ENCODE measurements around the gene ASB3.

ASB3 gene

DNA sequence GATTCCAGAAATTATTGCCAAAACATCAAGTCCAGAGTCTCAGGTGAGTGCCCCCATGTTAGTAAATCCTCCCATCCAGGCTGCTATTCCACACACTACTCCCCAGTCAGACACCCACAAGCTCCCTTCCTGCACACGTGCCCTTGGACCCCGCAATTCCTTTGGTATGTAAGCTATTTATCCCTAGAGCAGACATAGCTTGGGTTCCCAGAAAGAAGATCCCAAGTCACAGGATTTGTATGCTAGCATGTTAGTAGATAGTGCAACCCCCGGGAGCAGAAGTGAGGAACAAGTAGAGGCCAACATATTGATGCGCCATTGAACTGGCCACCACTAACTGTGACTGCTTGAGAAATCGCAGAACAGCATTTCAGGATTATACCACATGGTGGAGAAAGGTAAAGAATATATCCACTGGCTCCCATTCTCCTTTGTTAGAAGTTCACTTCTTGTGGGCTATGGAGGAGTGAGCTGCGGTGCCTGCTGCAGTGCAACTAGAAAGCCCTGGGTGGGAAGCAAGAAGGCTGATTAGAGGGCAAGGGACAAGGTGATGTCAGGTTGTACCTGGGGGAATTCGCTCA lies 156.6 kb downstream of the ASB3 start:
- H3K27ac ChIP-seq (ENCODE audit: low read length), result no peak overlapping the region
- H3K79me2 ChIP-seq (ENCODE audit: insufficient read depth, low read length), result no peaks in the 10 kb centered on the region
- no peaks in the 10 kb centered on the region for H3K36me3 ChIP-seq (ENCODE audit: insufficient read depth, low read length)
- no peaks in the 10 kb centered on the region for H4K20me1 ChIP-seq (ENCODE audit: insufficient read depth, low read length)
- H3K4me1 ChIP-seq (ENCODE audit: insufficient read depth, low read length), result no peaks in the 10 kb centered on the region
- H3K9me3 ChIP-seq (ENCODE audit: insufficient read depth, low read length, severe bottlenecking), result no peaks in the 10 kb centered on the region
- ATAC-seq (ENCODE audit: insufficient read depth, low read depth), result no peak
- TF ChIP-seq EZH2 (IDR thresholded peaks at IDR 0.05; ENCODE audit: borderline replicate concordance, low read depth, low read length, severe bottlenecking) (no peak), CTCF (IDR thresholded peaks at IDR 0.05; ENCODE audit: borderline replicate concordance, extremely low read depth, low read length, poor library complexity, severe bottlenecking) (no peak)
- no peak overlapping the region for H3K4me3 ChIP-seq (ENCODE audit: low read depth in 1 of 2, low read length in 2 of 2)
- H3K4me2 ChIP-seq (ENCODE audit: insufficient read depth, low read length), result no peak overlapping the region
- H2AFZ ChIP-seq (ENCODE audit: low read depth, low read length), result no peak overlapping the region
- no peak overlapping the region for H3K9ac ChIP-seq (ENCODE audit: low read depth, low read length)
- DNase-seq, result no peak
- H3K27me3 ChIP-seq (ENCODE audit: insufficient read depth, low read length, poor library complexity), result no peaks in the 10 kb centered on the region

- no peak overlapping the region for H3K4me3 ChIP-seq (ENCODE audit: low read depth in 1 of 2, low read length in 2 of 2)
- H2AFZ ChIP-seq (ENCODE audit: low read depth, low read length), result no peak overlapping the region
- no peaks in the 10 kb centered on the region for H3K9me3 ChIP-seq (ENCODE audit: insufficient read depth, low read length, severe bottlenecking)
- no peak overlapping the region for H3K27ac ChIP-seq (ENCODE audit: low read length)
- DNase-seq, result no peak
- H3K79me2 ChIP-seq (ENCODE audit: insufficient read depth, low read length), result no peaks in the 10 kb centered on the region
- H3K36me3 ChIP-seq (ENCODE audit: insufficient read depth, low read length), result no peaks in the 10 kb centered on the region
- ATAC-seq (ENCODE audit: insufficient read depth, low read depth), result no peak
- TF ChIP-seq EZH2 (IDR thresholded peaks at IDR 0.05; ENCODE audit: borderline replicate concordance, low read depth, low read length, severe bottlenecking) (no peak), CTCF (IDR thresholded peaks at IDR 0.05; ENCODE audit: borderline replicate concordance, extremely low read depth, low read length, poor library complexity, severe bottlenecking) (no peak)
- no peaks in the 10 kb centered on the region for H3K27me3 ChIP-seq (ENCODE audit: insufficient read depth, low read length, poor library complexity)
- H4K20me1 ChIP-seq (ENCODE audit: insufficient read depth, low read length), result no peaks in the 10 kb centered on the region
- H3K9ac ChIP-seq (ENCODE audit: low read depth, low read length), result no peak overlapping the region
- H3K4me1 ChIP-seq (ENCODE audit: insufficient read depth, low read length), result no peaks in the 10 kb centered on the region
- no peak overlapping the region for H3K4me2 ChIP-seq (ENCODE audit: insufficient read depth, low read length)
These were observed 157.3 kb downstream of the ASB3 start for GRCh38 chr2:53629501-53629900.

GRCh38 chr2:53629001-53629400 lies 157.8 kb downstream of the ASB3 start:
- H3K4me2 ChIP-seq (ENCODE audit: insufficient read depth, low read length), result no peak overlapping the region
- no peak for ATAC-seq (ENCODE audit: insufficient read depth, low read depth)
- H3K27ac ChIP-seq (ENCODE audit: low read length), result no peak overlapping the region
- TF ChIP-seq EZH2 (IDR thresholded peaks at IDR 0.05; ENCODE audit: borderline replicate concordance, low read depth, low read length, severe bottlenecking) (no peak), CTCF (IDR thresholded peaks at IDR 0.05; ENCODE audit: borderline replicate concordance, extremely low read depth, low read length, poor library complexity, severe bottlenecking) (no peak)
- H3K27me3 ChIP-seq (ENCODE audit: insufficient read depth, low read length, poor library complexity), result no peaks in the 10 kb centered on the region
- no peak for DNase-seq
- no peaks in the 10 kb centered on the region for H3K4me1 ChIP-seq (ENCODE audit: insufficient read depth, low read length)
- no peak overlapping the region for H2AFZ ChIP-seq (ENCODE audit: low read depth, low read length)
- no peak overlapping the region for H3K9ac ChIP-seq (ENCODE audit: low read depth, low read length)
- H3K9me3 ChIP-seq (ENCODE audit: insufficient read depth, low read length, severe bottlenecking), result no peaks in the 10 kb centered on the region
- H3K36me3 ChIP-seq (ENCODE audit: insufficient read depth, low read length), result no peaks in the 10 kb centered on the region
- H4K20me1 ChIP-seq (ENCODE audit: insufficient read depth, low read length), result no peaks in the 10 kb centered on the region
- H3K79me2 ChIP-seq (ENCODE audit: insufficient read depth, low read length), result no peaks in the 10 kb centered on the region
- no peak overlapping the region for H3K4me3 ChIP-seq (ENCODE audit: low read depth in 1 of 2, low read length in 2 of 2)

DNA sequence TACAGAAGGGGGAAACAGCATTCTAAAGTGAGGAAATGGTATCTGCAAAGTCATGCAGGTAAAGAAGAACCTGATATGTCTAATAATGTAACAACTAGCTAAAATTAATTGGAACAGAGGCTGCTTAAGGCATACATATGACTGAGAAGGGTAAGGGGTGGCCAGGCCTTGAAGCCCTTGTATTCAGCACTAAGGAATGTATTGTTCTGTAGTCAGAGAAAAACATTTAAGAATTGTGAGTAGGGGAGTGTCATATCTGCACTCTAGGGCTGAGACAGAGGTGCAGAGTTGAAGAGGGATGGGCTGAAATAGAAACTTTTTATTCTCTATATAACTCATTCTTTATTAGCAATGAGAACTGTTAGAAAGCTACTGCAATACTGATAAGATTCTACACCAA lies 164.6 kb downstream of the ASB3 start:
- DNase-seq (no peak), ATAC-seq (ENCODE audit: insufficient read depth, low read depth) (no peak)
- no peaks in the 10 kb centered on the region for H3K36me3 ChIP-seq (ENCODE audit: insufficient read depth, low read length)
- no peaks in the 10 kb centered on the region for H3K9me3 ChIP-seq (ENCODE audit: insufficient read depth, low read length, severe bottlenecking)
- H3K79me2 ChIP-seq (ENCODE audit: insufficient read depth, low read length), result no peaks in the 10 kb centered on the region
- H3K27me3 ChIP-seq (ENCODE audit: insufficient read depth, low read length, poor library complexity), result no peaks in the 10 kb centered on the region
- H3K4me3 ChIP-seq (ENCODE audit: low read depth in 1 of 2, low read length in 2 of 2), result no peak overlapping the region
- no peak overlapping the region for H3K27ac ChIP-seq (ENCODE audit: low read length)
- H2AFZ ChIP-seq (ENCODE audit: low read depth, low read length), result no peak overlapping the region
- no peaks in the 10 kb centered on the region for H3K4me1 ChIP-seq (ENCODE audit: insufficient read depth, low read length)
- no peaks in the 10 kb centered on the region for H4K20me1 ChIP-seq (ENCODE audit: insufficient read depth, low read length)
- TF ChIP-seq EZH2 (IDR thresholded peaks at IDR 0.05; ENCODE audit: borderline replicate concordance, low read depth, low read length, severe bottlenecking) (no peak), CTCF (IDR thresholded peaks at IDR 0.05; ENCODE audit: borderline replicate concordance, extremely low read depth, low read length, poor library complexity, severe bottlenecking) (no peak)
- H3K4me2 ChIP-seq (ENCODE audit: insufficient read depth, low read length), result no peak overlapping the region
- no peak overlapping the region for H3K9ac ChIP-seq (ENCODE audit: low read depth, low read length)
